AG09309 (cell line): Measurements from ENCODE around the gene JPH3.

Experiments
- DNase-seq: peaks from one replicate; pipeline ENCODE4 v3.0.0-alpha.2; 2010; ENCODE audit warnings: low read depth
- H3K4me3 ChIP-seq: 2 replicates; pipeline ENCODE4 v1.5.1; 2011; ENCODE audit warnings: mild to moderate bottlenecking, low read depth, low read length, moderate library complexity; ENCODE audit not compliant: control insufficient read depth
- CTCF ChIP-seq: IDR thresholded peaks from 2 replicates; pipeline ENCODE4 v1.5.1; 2011; ENCODE audit warnings: mild to moderate bottlenecking, low read depth, low read length, inconsistent platforms; ENCODE audit not compliant: insufficient read depth, control insufficient read depth; ENCODE audit errors: missing control alignments

The JPH3 gene

GRCh38 chr16:87704754-87705353 lies 102.5 kb downstream of the JPH3 start:
- no peak for DNase-seq
- H3K4me3 ChIP-seq, result no peak overlapping the region
- TF ChIP-seq CTCF, result no peak

- no peak for TF ChIP-seq CTCF
Observed at GRCh38 chr16:87705771-87706277, 103.5 kb downstream of the JPH3 start.

GRCh38 chr16:87706278-87707000 lies 104.1 kb downstream of the JPH3 start:
- no peak for TF ChIP-seq CTCF
- no peak for DNase-seq
- H3K4me3 ChIP-seq, result no peak overlapping the region

More at GRCh38 chr16:87705771-87706277, 103.5 kb downstream of the JPH3 start:
- no peak for DNase-seq
- no peak overlapping the region for H3K4me3 ChIP-seq

- DNase-seq, result no peak
Observed at GRCh38 chr16:87707097-87707496, 104.8 kb downstream of the JPH3 start.

GRCh38 chr16:87707714-87708580 lies 105.6 kb downstream of the JPH3 start:
- no peak for DNase-seq
- H3K4me3 ChIP-seq, result no peak overlapping the region
- TF ChIP-seq CTCF, result no peak

More at GRCh38 chr16:87707097-87707496, 104.8 kb downstream of the JPH3 start:
- no peak overlapping the region for H3K4me3 ChIP-seq
- no peak for TF ChIP-seq CTCF

GRCh38 chr16:87708881-87709638 lies 106.8 kb downstream of the JPH3 start:
- DNase-seq, result no peak
- H3K4me3 ChIP-seq, result no peak overlapping the region
- TF ChIP-seq CTCF, result no peak
